Liver (tissue), 3 donors: ENCODE results near the gene OLFML3.

Experiments
- EGR1 ChIP-seq, 2 donors: IDR thresholded peaks; 2 replicates each; pipeline ENCODE4 v1.6.1; 2016 to 2018; ENCODE audit warnings: antibody characterized with exemption in 2 of 2, low read depth in 2 of 2
- FOXA1 ChIP-seq: IDR thresholded peaks from 2 replicates; pipeline ENCODE4 v1.6.1; 2016; ENCODE audit warnings: antibody characterized with exemption
- GABPA ChIP-seq, 2 donors: IDR thresholded peaks in 1 of 2; conservative IDR thresholded peaks in 1 of 2; 2 replicates each; pipeline ENCODE4 v1.6.1; 2016; ENCODE audit warnings: antibody characterized with exemption in 2 of 2, mild to moderate bottlenecking in 1 of 2, moderate library complexity in 1 of 2
- HNF4A ChIP-seq, 2 donors: conservative IDR thresholded peaks; 2 replicates each; pipeline ENCODE4 v1.6.1; 2016; ENCODE audit warnings: antibody characterized with exemption in 2 of 2, mild to moderate bottlenecking in 2 of 2
- HNF4G ChIP-seq: IDR thresholded peaks from 2 replicates; pipeline ENCODE4 v1.6.1; 2016; ENCODE audit warnings: antibody characterized with exemption
- JUND ChIP-seq, 2 donors: IDR thresholded peaks; 2 replicates each; pipeline ENCODE4 v1.6.1; 2016; ENCODE audit warnings: antibody characterized with exemption in 2 of 2
- NR2F2 ChIP-seq: IDR thresholded peaks from 2 replicates; pipeline ENCODE4 v1.6.1; 2016; ENCODE audit warnings: antibody characterized with exemption
- RAD21 ChIP-seq, 2 donors: IDR thresholded peaks; 2 replicates each; pipeline ENCODE4 v1.6.1; 2016; ENCODE audit warnings: antibody characterized with exemption in 2 of 2, mild to moderate bottlenecking in 2 of 2
- SP1 ChIP-seq: IDR thresholded peaks from 2 replicates; pipeline ENCODE4 v1.6.1; 2018; ENCODE audit warnings: antibody characterized with exemption, mild to moderate bottlenecking
- TAF1 ChIP-seq: conservative IDR thresholded peaks from 2 replicates; pipeline ENCODE4 v1.6.1; 2016; ENCODE audit warnings: antibody characterized with exemption, mild to moderate bottlenecking
- YY1 ChIP-seq: IDR thresholded peaks from 2 replicates; pipeline ENCODE4 v1.6.1; 2016; ENCODE audit warnings: antibody characterized with exemption, mild to moderate bottlenecking
- TF ChIP-seq, protein P1 (sequence below): fragments of 150-350 bp; IDR thresholded peaks from 2 replicates; pipeline ENCODE4 v1.5.1; 2017; ENCODE audit warnings: improper control_type of control experiment, low read depth, low read length; ENCODE audit not compliant: missing input control
- TF ChIP-seq, protein P2 (sequence below): IDR thresholded peaks from 2 replicates; pipeline ENCODE4 v1.6.1; 2016; ENCODE audit warnings: antibody characterized with exemption, mild to moderate bottlenecking
- TF ChIP-seq, protein P3 (sequence below): IDR thresholded peaks from 2 replicates; pipeline ENCODE4 v1.6.1; 2016; ENCODE audit warnings: antibody characterized with exemption
- donor health status: healthy.
- donor health status: healthy.

DNA sequence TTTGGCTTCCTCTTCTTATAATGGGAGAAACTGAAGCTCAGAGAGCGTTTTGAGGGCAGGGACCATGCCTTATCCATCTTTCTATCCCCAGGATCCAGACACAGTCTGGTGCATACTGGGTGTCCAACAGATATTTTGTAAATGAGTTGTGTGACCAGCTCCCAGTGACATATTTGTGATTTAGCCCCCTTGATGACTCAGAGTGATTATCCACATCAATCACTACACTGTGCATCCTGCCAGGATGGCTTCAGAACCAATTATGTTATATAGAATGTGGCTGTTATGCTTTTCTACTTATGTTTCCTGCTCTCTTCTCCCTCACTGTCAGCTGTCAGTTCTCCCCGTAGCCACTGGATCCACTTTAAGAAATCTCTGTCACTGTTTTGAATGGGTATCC, 11.3 kb downstream of the OLFML3 start:
- TF ChIP-seq, protein P1, sequence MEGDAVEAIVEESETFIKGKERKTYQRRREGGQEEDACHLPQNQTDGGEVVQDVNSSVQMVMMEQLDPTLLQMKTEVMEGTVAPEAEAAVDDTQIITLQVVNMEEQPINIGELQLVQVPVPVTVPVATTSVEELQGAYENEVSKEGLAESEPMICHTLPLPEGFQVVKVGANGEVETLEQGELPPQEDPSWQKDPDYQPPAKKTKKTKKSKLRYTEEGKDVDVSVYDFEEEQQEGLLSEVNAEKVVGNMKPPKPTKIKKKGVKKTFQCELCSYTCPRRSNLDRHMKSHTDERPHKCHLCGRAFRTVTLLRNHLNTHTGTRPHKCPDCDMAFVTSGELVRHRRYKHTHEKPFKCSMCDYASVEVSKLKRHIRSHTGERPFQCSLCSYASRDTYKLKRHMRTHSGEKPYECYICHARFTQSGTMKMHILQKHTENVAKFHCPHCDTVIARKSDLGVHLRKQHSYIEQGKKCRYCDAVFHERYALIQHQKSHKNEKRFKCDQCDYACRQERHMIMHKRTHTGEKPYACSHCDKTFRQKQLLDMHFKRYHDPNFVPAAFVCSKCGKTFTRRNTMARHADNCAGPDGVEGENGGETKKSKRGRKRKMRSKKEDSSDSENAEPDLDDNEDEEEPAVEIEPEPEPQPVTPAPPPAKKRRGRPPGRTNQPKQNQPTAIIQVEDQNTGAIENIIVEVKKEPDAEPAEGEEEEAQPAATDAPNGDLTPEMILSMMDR: no peak
- TF ChIP-seq RAD21 (IDR thresholded peaks at IDR 0.05) (no peak), NR2F2 (no peak), FOXA1 (no peak), JUND (IDR thresholded peaks at IDR 0.05) (no peak), GABPA (IDR thresholded peaks at IDR 0.05 in 1 of 2, conservative IDR thresholded peaks at IDR 0.05 in 1 of 2) (no peak), HNF4A (conservative IDR thresholded peaks at IDR 0.05) (no peak), YY1 (no peak), SP1 (no peak), TAF1 (no peak), HNF4G (no peak), EGR1 (IDR thresholded peaks at IDR 0.05; ENCODE audit: low read depth in 2 of 2) (no peak)
- TF ChIP-seq, protein P2, sequence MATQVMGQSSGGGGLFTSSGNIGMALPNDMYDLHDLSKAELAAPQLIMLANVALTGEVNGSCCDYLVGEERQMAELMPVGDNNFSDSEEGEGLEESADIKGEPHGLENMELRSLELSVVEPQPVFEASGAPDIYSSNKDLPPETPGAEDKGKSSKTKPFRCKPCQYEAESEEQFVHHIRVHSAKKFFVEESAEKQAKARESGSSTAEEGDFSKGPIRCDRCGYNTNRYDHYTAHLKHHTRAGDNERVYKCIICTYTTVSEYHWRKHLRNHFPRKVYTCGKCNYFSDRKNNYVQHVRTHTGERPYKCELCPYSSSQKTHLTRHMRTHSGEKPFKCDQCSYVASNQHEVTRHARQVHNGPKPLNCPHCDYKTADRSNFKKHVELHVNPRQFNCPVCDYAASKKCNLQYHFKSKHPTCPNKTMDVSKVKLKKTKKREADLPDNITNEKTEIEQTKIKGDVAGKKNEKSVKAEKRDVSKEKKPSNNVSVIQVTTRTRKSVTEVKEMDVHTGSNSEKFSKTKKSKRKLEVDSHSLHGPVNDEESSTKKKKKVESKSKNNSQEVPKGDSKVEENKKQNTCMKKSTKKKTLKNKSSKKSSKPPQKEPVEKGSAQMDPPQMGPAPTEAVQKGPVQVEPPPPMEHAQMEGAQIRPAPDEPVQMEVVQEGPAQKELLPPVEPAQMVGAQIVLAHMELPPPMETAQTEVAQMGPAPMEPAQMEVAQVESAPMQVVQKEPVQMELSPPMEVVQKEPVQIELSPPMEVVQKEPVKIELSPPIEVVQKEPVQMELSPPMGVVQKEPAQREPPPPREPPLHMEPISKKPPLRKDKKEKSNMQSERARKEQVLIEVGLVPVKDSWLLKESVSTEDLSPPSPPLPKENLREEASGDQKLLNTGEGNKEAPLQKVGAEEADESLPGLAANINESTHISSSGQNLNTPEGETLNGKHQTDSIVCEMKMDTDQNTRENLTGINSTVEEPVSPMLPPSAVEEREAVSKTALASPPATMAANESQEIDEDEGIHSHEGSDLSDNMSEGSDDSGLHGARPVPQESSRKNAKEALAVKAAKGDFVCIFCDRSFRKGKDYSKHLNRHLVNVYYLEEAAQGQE: no peak
- TF ChIP-seq, protein P3, sequence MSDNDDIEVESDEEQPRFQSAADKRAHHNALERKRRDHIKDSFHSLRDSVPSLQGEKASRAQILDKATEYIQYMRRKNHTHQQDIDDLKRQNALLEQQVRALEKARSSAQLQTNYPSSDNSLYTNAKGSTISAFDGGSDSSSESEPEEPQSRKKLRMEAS: no peak
